Uterus (tissue), 2 donors: ENCODE data around the gene RAI1.

ENCODE experiments used
- POLR2A ChIP-seq, 2 donors: fragments of 450-650 bp; IDR thresholded peaks; one replicate each; pipeline ENCODE4 v1.6.1; 2016; ENCODE audit warnings: antibody characterized with exemption in 2 of 2, mild to moderate bottlenecking in 1 of 2, moderate library complexity in 1 of 2
- TF ChIP-seq, protein P1 (sequence below), 4 experiments: fragments of 200-600 bp in 2 of 4; fragments of 450-650 bp in 2 of 4; sonication (generic) in 2 of 4; IDR thresholded peaks; one replicate each; pipeline ENCODE4 v1.5.1; 2016 to 2019; ENCODE audit warnings: antibody characterized with exemption in 4 of 4, mild to moderate bottlenecking in 2 of 4, moderate library complexity in 1 of 4

GRCh38 chr17:17767887-17768418, 86.7 kb downstream of the RAI1 start:
- TF ChIP-seq, protein P1, sequence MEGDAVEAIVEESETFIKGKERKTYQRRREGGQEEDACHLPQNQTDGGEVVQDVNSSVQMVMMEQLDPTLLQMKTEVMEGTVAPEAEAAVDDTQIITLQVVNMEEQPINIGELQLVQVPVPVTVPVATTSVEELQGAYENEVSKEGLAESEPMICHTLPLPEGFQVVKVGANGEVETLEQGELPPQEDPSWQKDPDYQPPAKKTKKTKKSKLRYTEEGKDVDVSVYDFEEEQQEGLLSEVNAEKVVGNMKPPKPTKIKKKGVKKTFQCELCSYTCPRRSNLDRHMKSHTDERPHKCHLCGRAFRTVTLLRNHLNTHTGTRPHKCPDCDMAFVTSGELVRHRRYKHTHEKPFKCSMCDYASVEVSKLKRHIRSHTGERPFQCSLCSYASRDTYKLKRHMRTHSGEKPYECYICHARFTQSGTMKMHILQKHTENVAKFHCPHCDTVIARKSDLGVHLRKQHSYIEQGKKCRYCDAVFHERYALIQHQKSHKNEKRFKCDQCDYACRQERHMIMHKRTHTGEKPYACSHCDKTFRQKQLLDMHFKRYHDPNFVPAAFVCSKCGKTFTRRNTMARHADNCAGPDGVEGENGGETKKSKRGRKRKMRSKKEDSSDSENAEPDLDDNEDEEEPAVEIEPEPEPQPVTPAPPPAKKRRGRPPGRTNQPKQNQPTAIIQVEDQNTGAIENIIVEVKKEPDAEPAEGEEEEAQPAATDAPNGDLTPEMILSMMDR (IDR thresholded peaks at IDR 0.05): no peak
- no peak for TF ChIP-seq POLR2A (IDR thresholded peaks at IDR 0.05)
